ENCODE measurements around the gene YPEL5. TPM values are rescaled to one million over a fixed set of nuclear protein-coding genes. Genes with fewer than 3 reads are reported as not detected.

Gene YPEL5
- total RNA-seq, 1 experiment from 2014 or later, result 54.6 TPM

- Histone ChIP-seq H3K27me3 (ENCODE audit: low read length) (no peaks in the 10 kb centered on the region), H3K36me3 (ENCODE audit: insufficient read depth, low read length) (no peaks in the 10 kb centered on the region), H2AFZ (ENCODE audit: low read length) (no peak overlapping the region), H4K20me1 (ENCODE audit: insufficient read depth, low read depth, low read length) (no peaks in the 10 kb centered on the region), H3K4me1 (ENCODE audit: low read length) (peaks cover 5% of the 10 kb centered on the region), H3K9me3 (ENCODE audit: low read length) (no peaks in the 10 kb centered on the region), H3K9me2 (replicated peaks; ENCODE audit: insufficient read depth, low read length) (no peaks in the 10 kb centered on the region), H3K9ac (ENCODE audit: low read length) (no peak overlapping the region), H3K27ac (ENCODE audit: low read length) (no peak overlapping the region), H3K4me3 (ENCODE audit: low read length) (no peak overlapping the region), H3K4me2 (ENCODE audit: low read depth, low read length, poor library complexity, severe bottlenecking) (no peak overlapping the region), H3K79me2 (ENCODE audit: low read length) (no peaks in the 10 kb centered on the region)
- peak; percentile 4 for DNase-seq
Observed at GRCh38 chr2:30193104-30193681, 46.4 kb downstream of the YPEL5 start.

- H4K20me1 ChIP-seq (ENCODE audit: insufficient read depth, low read depth, low read length), result no peaks in the 10 kb centered on the region
- no peak for DNase-seq
- no peaks in the 10 kb centered on the region for H3K9me3 ChIP-seq (ENCODE audit: low read length)
- no peak overlapping the region for H3K4me2 ChIP-seq (ENCODE audit: low read depth, low read length, poor library complexity, severe bottlenecking)
- no peak overlapping the region for H3K27ac ChIP-seq (ENCODE audit: low read length)
- no peaks in the 10 kb centered on the region for H3K4me1 ChIP-seq (ENCODE audit: low read length)
- no peak overlapping the region for H2AFZ ChIP-seq (ENCODE audit: low read length)
- no peaks in the 10 kb centered on the region for H3K36me3 ChIP-seq (ENCODE audit: insufficient read depth, low read length)
- H3K9me2 ChIP-seq (replicated peaks; ENCODE audit: insufficient read depth, low read length), result no peaks in the 10 kb centered on the region
- H3K9ac ChIP-seq (ENCODE audit: low read length), result no peak overlapping the region
- H3K79me2 ChIP-seq (ENCODE audit: low read length), result no peaks in the 10 kb centered on the region
- no peak overlapping the region for H3K4me3 ChIP-seq (ENCODE audit: low read length)
- no peaks in the 10 kb centered on the region for H3K27me3 ChIP-seq (ENCODE audit: low read length)
Observed at GRCh38 chr2:30194421-30194820, 47.6 kb downstream of the YPEL5 start.

- Histone ChIP-seq H3K9me2 (replicated peaks; ENCODE audit: insufficient read depth, low read length) (no peaks in the 10 kb centered on the region), H4K20me1 (ENCODE audit: insufficient read depth, low read depth, low read length) (no peaks in the 10 kb centered on the region), H3K4me1 (ENCODE audit: low read length) (no peaks in the 10 kb centered on the region), H3K4me3 (ENCODE audit: low read length) (no peak overlapping the region), H3K9me3 (ENCODE audit: low read length) (no peaks in the 10 kb centered on the region), H3K36me3 (ENCODE audit: insufficient read depth, low read length) (no peaks in the 10 kb centered on the region), H3K4me2 (ENCODE audit: low read depth, low read length, poor library complexity, severe bottlenecking) (no peak overlapping the region), H2AFZ (ENCODE audit: low read length) (no peak overlapping the region), H3K27ac (ENCODE audit: low read length) (no peak overlapping the region), H3K27me3 (ENCODE audit: low read length) (no peaks in the 10 kb centered on the region), H3K79me2 (ENCODE audit: low read length) (no peaks in the 10 kb centered on the region), H3K9ac (ENCODE audit: low read length) (no peak overlapping the region)
- no peak for DNase-seq
Observed at GRCh38 chr2:30195016-30195415, 48.2 kb downstream of the YPEL5 start.

- Histone ChIP-seq H3K9ac (ENCODE audit: low read length) (no peak overlapping the region), H3K4me2 (ENCODE audit: low read depth, low read length, poor library complexity, severe bottlenecking) (no peak overlapping the region), H2AFZ (ENCODE audit: low read length) (no peak overlapping the region), H3K36me3 (ENCODE audit: insufficient read depth, low read length) (no peaks in the 10 kb centered on the region), H4K20me1 (ENCODE audit: insufficient read depth, low read depth, low read length) (no peaks in the 10 kb centered on the region), H3K9me3 (ENCODE audit: low read length) (no peaks in the 10 kb centered on the region), H3K79me2 (ENCODE audit: low read length) (no peaks in the 10 kb centered on the region), H3K27me3 (ENCODE audit: low read length) (no peaks in the 10 kb centered on the region), H3K4me3 (ENCODE audit: low read length) (no peak overlapping the region), H3K27ac (ENCODE audit: low read length) (no peak overlapping the region), H3K9me2 (replicated peaks; ENCODE audit: insufficient read depth, low read length) (no peaks in the 10 kb centered on the region), H3K4me1 (ENCODE audit: low read length) (no peaks in the 10 kb centered on the region)
- DNase-seq, result no peak
Observed at GRCh38 chr2:30197570-30198192, 50.9 kb downstream of the YPEL5 start.

GRCh38 chr2:30201990-30202389 lies 55.2 kb downstream of the YPEL5 start:
- H3K4me3 ChIP-seq (ENCODE audit: low read length), result no peak overlapping the region
- H3K27me3 ChIP-seq (ENCODE audit: low read length), result no peaks in the 10 kb centered on the region
- no peaks in the 10 kb centered on the region for H3K4me1 ChIP-seq (ENCODE audit: low read length)
- no peaks in the 10 kb centered on the region for H4K20me1 ChIP-seq (ENCODE audit: insufficient read depth, low read depth, low read length)
- H2AFZ ChIP-seq (ENCODE audit: low read length), result no peak overlapping the region
- no peak overlapping the region for H3K27ac ChIP-seq (ENCODE audit: low read length)
- no peak overlapping the region for H3K4me2 ChIP-seq (ENCODE audit: low read depth, low read length, poor library complexity, severe bottlenecking)
- H3K9ac ChIP-seq (ENCODE audit: low read length), result no peak overlapping the region
- no peak for DNase-seq
- H3K9me2 ChIP-seq (replicated peaks; ENCODE audit: insufficient read depth, low read length), result no peaks in the 10 kb centered on the region
- H3K9me3 ChIP-seq (ENCODE audit: low read length), result no peaks in the 10 kb centered on the region
- no peaks in the 10 kb centered on the region for H3K36me3 ChIP-seq (ENCODE audit: insufficient read depth, low read length)
- H3K79me2 ChIP-seq (ENCODE audit: low read length), result no peaks in the 10 kb centered on the region

GRCh38 chr2:30203156-30203555 lies 56.3 kb downstream of the YPEL5 start:
- Histone ChIP-seq H3K27me3 (ENCODE audit: low read length) (no peaks in the 10 kb centered on the region), H3K9me2 (replicated peaks; ENCODE audit: insufficient read depth, low read length) (no peaks in the 10 kb centered on the region), H3K9me3 (ENCODE audit: low read length) (no peaks in the 10 kb centered on the region), H3K4me3 (ENCODE audit: low read length) (no peak overlapping the region), H3K4me1 (ENCODE audit: low read length) (no peaks in the 10 kb centered on the region), H3K79me2 (ENCODE audit: low read length) (no peaks in the 10 kb centered on the region), H3K36me3 (ENCODE audit: insufficient read depth, low read length) (no peaks in the 10 kb centered on the region), H3K4me2 (ENCODE audit: low read depth, low read length, poor library complexity, severe bottlenecking) (no peak overlapping the region), H2AFZ (ENCODE audit: low read length) (no peak overlapping the region), H4K20me1 (ENCODE audit: insufficient read depth, low read depth, low read length) (no peaks in the 10 kb centered on the region), H3K9ac (ENCODE audit: low read length) (no peak overlapping the region), H3K27ac (ENCODE audit: low read length) (no peak overlapping the region)
- no peak for DNase-seq

- Histone ChIP-seq H3K9me3 (ENCODE audit: low read length) (no peaks in the 10 kb centered on the region), H3K9ac (ENCODE audit: low read length) (no peak overlapping the region), H3K27me3 (ENCODE audit: low read length) (no peaks in the 10 kb centered on the region), H3K4me3 (ENCODE audit: low read length) (no peak overlapping the region), H3K4me2 (ENCODE audit: low read depth, low read length, poor library complexity, severe bottlenecking) (no peak overlapping the region), H3K27ac (ENCODE audit: low read length) (no peak overlapping the region), H3K79me2 (ENCODE audit: low read length) (no peaks in the 10 kb centered on the region), H3K4me1 (ENCODE audit: low read length) (no peaks in the 10 kb centered on the region), H4K20me1 (ENCODE audit: insufficient read depth, low read depth, low read length) (no peaks in the 10 kb centered on the region), H3K9me2 (replicated peaks; ENCODE audit: insufficient read depth, low read length) (no peaks in the 10 kb centered on the region), H3K36me3 (ENCODE audit: insufficient read depth, low read length) (no peaks in the 10 kb centered on the region), H2AFZ (ENCODE audit: low read length) (no peak overlapping the region)
- no peak for DNase-seq
Observed at GRCh38 chr2:30204281-30204680, 57.5 kb downstream of the YPEL5 start.

- Histone ChIP-seq H3K27me3 (ENCODE audit: low read length) (no peaks in the 10 kb centered on the region), H3K9me2 (replicated peaks; ENCODE audit: insufficient read depth, low read length) (no peaks in the 10 kb centered on the region)
Observed at GRCh38 chr2:30205456-30205855, 58.6 kb downstream of the YPEL5 start.

More at GRCh38 chr2:30205456-30205855, 58.6 kb downstream of the YPEL5 start:
- Histone ChIP-seq H3K4me2 (ENCODE audit: low read depth, low read length, poor library complexity, severe bottlenecking) (no peak overlapping the region), H4K20me1 (ENCODE audit: insufficient read depth, low read depth, low read length) (no peaks in the 10 kb centered on the region), H3K4me1 (ENCODE audit: low read length) (no peaks in the 10 kb centered on the region), H3K79me2 (ENCODE audit: low read length) (no peaks in the 10 kb centered on the region), H2AFZ (ENCODE audit: low read length) (no peak overlapping the region), H3K9ac (ENCODE audit: low read length) (no peak overlapping the region), H3K4me3 (ENCODE audit: low read length) (no peak overlapping the region), H3K27ac (ENCODE audit: low read length) (no peak overlapping the region), H3K36me3 (ENCODE audit: insufficient read depth, low read length) (no peaks in the 10 kb centered on the region), H3K9me3 (ENCODE audit: low read length) (no peaks in the 10 kb centered on the region)
- DNase-seq, result no peak
